Measurements from ENCODE around the gene ZMYM2.

DNA sequence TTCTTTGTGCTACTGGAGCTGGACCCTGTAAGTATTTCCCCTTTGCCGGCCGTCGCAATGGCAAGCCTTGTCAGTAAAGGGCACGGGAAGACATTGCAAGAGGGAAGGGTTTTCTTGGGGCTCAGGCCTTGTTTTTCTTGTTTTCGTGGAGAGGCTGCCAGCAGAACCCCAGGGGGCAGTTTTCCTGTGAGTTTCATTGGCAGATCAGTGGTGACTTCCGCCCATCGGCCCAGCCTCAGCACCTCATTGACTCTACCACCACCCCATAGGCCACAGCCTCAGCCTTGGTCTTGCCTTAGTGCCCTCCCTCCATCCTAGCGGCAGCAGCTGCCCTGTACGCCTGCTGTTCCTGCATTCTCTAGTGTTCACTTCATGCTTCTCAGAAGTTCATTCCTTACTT lies 140.8 kb downstream of the ZMYM2 start:
- no peak for TF ChIP-seq POLR2A (IDR thresholded peaks at IDR 0.05)
- TF ChIP-seq, protein P1, sequence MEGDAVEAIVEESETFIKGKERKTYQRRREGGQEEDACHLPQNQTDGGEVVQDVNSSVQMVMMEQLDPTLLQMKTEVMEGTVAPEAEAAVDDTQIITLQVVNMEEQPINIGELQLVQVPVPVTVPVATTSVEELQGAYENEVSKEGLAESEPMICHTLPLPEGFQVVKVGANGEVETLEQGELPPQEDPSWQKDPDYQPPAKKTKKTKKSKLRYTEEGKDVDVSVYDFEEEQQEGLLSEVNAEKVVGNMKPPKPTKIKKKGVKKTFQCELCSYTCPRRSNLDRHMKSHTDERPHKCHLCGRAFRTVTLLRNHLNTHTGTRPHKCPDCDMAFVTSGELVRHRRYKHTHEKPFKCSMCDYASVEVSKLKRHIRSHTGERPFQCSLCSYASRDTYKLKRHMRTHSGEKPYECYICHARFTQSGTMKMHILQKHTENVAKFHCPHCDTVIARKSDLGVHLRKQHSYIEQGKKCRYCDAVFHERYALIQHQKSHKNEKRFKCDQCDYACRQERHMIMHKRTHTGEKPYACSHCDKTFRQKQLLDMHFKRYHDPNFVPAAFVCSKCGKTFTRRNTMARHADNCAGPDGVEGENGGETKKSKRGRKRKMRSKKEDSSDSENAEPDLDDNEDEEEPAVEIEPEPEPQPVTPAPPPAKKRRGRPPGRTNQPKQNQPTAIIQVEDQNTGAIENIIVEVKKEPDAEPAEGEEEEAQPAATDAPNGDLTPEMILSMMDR (IDR thresholded peaks at IDR 0.05), result no peak

Measured in upper lobe of left lung (tissue), 4 donors.